Effector memory CD4-positive, alpha-beta T cell (primary cell): ENCODE measurements around the gene PLEKHA5.
"Not testable (repeated sequence)": the region's sequence is repeated elsewhere in the genome, so short reads cannot be mapped to it uniquely, and the experiment has no call there.

ENCODE experiments used
- DNase-seq, 3 donors: peaks; one replicate each; pipeline ENCODE4 v3.0.0-alpha.2; 2020
- H3K27ac ChIP-seq: 2 replicates; pipeline ENCODE4 v1.7.0; 2013; ENCODE audit warnings: mild to moderate bottlenecking, low read length, moderate library complexity; ENCODE audit not compliant: insufficient read depth, poor library complexity, severe bottlenecking
- H3K27me3 ChIP-seq: replicated peaks from 2 replicates; pipeline ENCODE4 v1.7.0; 2013; ENCODE audit warnings: mild to moderate bottlenecking, low read length; ENCODE audit not compliant: insufficient read depth, control insufficient read depth, poor library complexity, severe bottlenecking
- H3K36me3 ChIP-seq: 2 replicates; pipeline ENCODE4 v1.7.0; 2013; ENCODE audit warnings: mild to moderate bottlenecking, low read length, moderate library complexity; ENCODE audit not compliant: control insufficient read depth, insufficient read depth
- H3K4me1 ChIP-seq: 2 replicates; pipeline ENCODE4 v1.7.0; 2013; ENCODE audit warnings: low read length, mild to moderate bottlenecking; ENCODE audit not compliant: control insufficient read depth, insufficient read depth, poor library complexity, severe bottlenecking
- H3K4me3 ChIP-seq: 2 replicates; pipeline ENCODE4 v1.7.0; 2013; ENCODE audit warnings: low read length, low read depth, mild to moderate bottlenecking; ENCODE audit not compliant: insufficient read depth, poor library complexity, severe bottlenecking
- H3K9me3 ChIP-seq: 2 replicates; pipeline ENCODE4 v1.7.0; 2013; ENCODE audit warnings: mild to moderate bottlenecking, low read length, moderate library complexity; ENCODE audit not compliant: control insufficient read depth

The PLEKHA5 gene

GRCh38 chr12:19326102-19326501 is 196.6 kb downstream of the PLEKHA5 start:
- no peaks in the 10 kb centered on the region for H3K9me3 ChIP-seq
- no peaks in the 10 kb centered on the region for H3K4me1 ChIP-seq
- H3K36me3 ChIP-seq, result peaks cover 3% of the 10 kb centered on the region
- no peak overlapping the region for H3K27ac ChIP-seq
- no peak overlapping the region for H3K4me3 ChIP-seq
- DNase-seq, result no peak
- H3K27me3 ChIP-seq, result no peaks in the 10 kb centered on the region

GRCh38 chr12:19332196-19332595 is 202.7 kb downstream of the PLEKHA5 start:
- Histone ChIP-seq H3K9me3 (no peaks in the 10 kb centered on the region), H3K27me3 (no peaks in the 10 kb centered on the region), H3K36me3 (no peaks in the 10 kb centered on the region), H3K27ac (no peak overlapping the region), H3K4me3 (no peak overlapping the region), H3K4me1 (no peaks in the 10 kb centered on the region)
- DNase-seq, result no peak

- H3K4me1 ChIP-seq, result no peaks in the 10 kb centered on the region
- H3K9me3 ChIP-seq, result no peaks in the 10 kb centered on the region
- no peak overlapping the region for H3K27ac ChIP-seq
- DNase-seq, result no peak
- H3K36me3 ChIP-seq, result no peaks in the 10 kb centered on the region
- H3K27me3 ChIP-seq, result no peaks in the 10 kb centered on the region
- H3K4me3 ChIP-seq, result no peak overlapping the region
Measured at GRCh38 chr12:19338405-19338804, 208.9 kb downstream of the PLEKHA5 start.

- H3K4me1 ChIP-seq, H3K9me3 ChIP-seq, H3K27me3 ChIP-seq, H3K4me3 ChIP-seq, H3K27ac ChIP-seq, DNase-seq, H3K36me3 ChIP-seq: not testable (repeated sequence)
Measured at GRCh38 chr12:19350850-19351249, 221.3 kb downstream of the PLEKHA5 start.

- H3K27ac ChIP-seq, result no peak overlapping the region
- no peak for DNase-seq
- peaks cover 4% of the 10 kb centered on the region for H3K36me3 ChIP-seq
- no peaks in the 10 kb centered on the region for H3K4me1 ChIP-seq
- H3K4me3 ChIP-seq, result no peak overlapping the region
- no peaks in the 10 kb centered on the region for H3K9me3 ChIP-seq
- H3K27me3 ChIP-seq, result no peaks in the 10 kb centered on the region
Measured at GRCh38 chr12:19351346-19351745, 221.8 kb downstream of the PLEKHA5 start.

GRCh38 chr12:19369691-19370148 is 240.2 kb downstream of the PLEKHA5 start:
- DNase-seq, result no peak
- H3K27me3 ChIP-seq, result no peaks in the 10 kb centered on the region
- H3K4me1 ChIP-seq, result no peaks in the 10 kb centered on the region
- no peak overlapping the region for H3K4me3 ChIP-seq
- H3K36me3 ChIP-seq, result no peaks in the 10 kb centered on the region
- H3K9me3 ChIP-seq, result no peaks in the 10 kb centered on the region
- H3K27ac ChIP-seq, result no peak overlapping the region

GRCh38 chr12:19373586-19373985 is 244.1 kb downstream of the PLEKHA5 start:
- H3K36me3 ChIP-seq, result no peaks in the 10 kb centered on the region
- H3K4me3 ChIP-seq, result no peak overlapping the region
- H3K27me3 ChIP-seq, result no peaks in the 10 kb centered on the region
- H3K4me1 ChIP-seq, result no peaks in the 10 kb centered on the region
- no peaks in the 10 kb centered on the region for H3K9me3 ChIP-seq
- no peak for DNase-seq
- no peak overlapping the region for H3K27ac ChIP-seq

- H3K9me3 ChIP-seq, result no peaks in the 10 kb centered on the region
- H3K4me3 ChIP-seq, result no peak overlapping the region
- DNase-seq, result no peak
- H3K27ac ChIP-seq, result no peak overlapping the region
- no peaks in the 10 kb centered on the region for H3K27me3 ChIP-seq
- H3K4me1 ChIP-seq, result no peaks in the 10 kb centered on the region
- H3K36me3 ChIP-seq, result no peaks in the 10 kb centered on the region
Measured at GRCh38 chr12:19375888-19376287, 246.4 kb downstream of the PLEKHA5 start.

- no peaks in the 10 kb centered on the region for H3K4me1 ChIP-seq
- H3K36me3 ChIP-seq, result no peaks in the 10 kb centered on the region
Measured at GRCh38 chr12:19376691-19377090, 247.2 kb downstream of the PLEKHA5 start.

GRCh38 chr12:19382111-19382526 is 252.6 kb downstream of the PLEKHA5 start:
- Histone ChIP-seq H3K27me3 (no peaks in the 10 kb centered on the region), H3K4me1 (no peaks in the 10 kb centered on the region), H3K36me3 (no peaks in the 10 kb centered on the region), H3K27ac (no peak overlapping the region), H3K4me3 (no peak overlapping the region), H3K9me3 (no peaks in the 10 kb centered on the region)
- no peak for DNase-seq

More at GRCh38 chr12:19376691-19377090, 247.2 kb downstream of the PLEKHA5 start:
- Histone ChIP-seq H3K27me3 (no peaks in the 10 kb centered on the region), H3K4me3 (no peak overlapping the region), H3K27ac (no peak overlapping the region), H3K9me3 (no peaks in the 10 kb centered on the region)
- no peak for DNase-seq

GRCh38 chr12:19382563-19382962 is 253.0 kb downstream of the PLEKHA5 start:
- DNase-seq, result no peak
- no peaks in the 10 kb centered on the region for H3K9me3 ChIP-seq
- H3K4me1 ChIP-seq, result no peaks in the 10 kb centered on the region
- no peaks in the 10 kb centered on the region for H3K36me3 ChIP-seq
- no peak overlapping the region for H3K4me3 ChIP-seq
- no peaks in the 10 kb centered on the region for H3K27me3 ChIP-seq
- H3K27ac ChIP-seq, result no peak overlapping the region
